H1 (cell line): Measurements from ENCODE around the gene TEKTIP1. TPM values are rescaled to one million over a fixed set of nuclear protein-coding genes. Genes with fewer than 3 reads are reported as not detected.
A peak's percentile ranks its signal among the peaks of the same experiment; 100 is the strongest.

Experiments used
- CTCF ChIA-PET: fragments of 300-600 bp; sonication (Branson Sonifier 250); formaldehyde crosslinking; loops from one replicate; lab custom pipeline; 2021; ENCODE audit not compliant: partially characterized antibody; lab: Charles Lee
- POLR2A ChIA-PET: fragments of 300-600 bp; sonication (Branson Sonifier 250); formaldehyde crosslinking; loops from one replicate; lab custom pipeline; 2021; ENCODE audit warnings: inconsistent platforms; ENCODE audit not compliant: partially characterized antibody; lab: Charles Lee
- DNase-seq, 2 experiments: peaks; one replicate each; pipeline versions ENCODE4 v3.0.0 to v3.0.0-alpha.2; 2010 to 2022; ENCODE audit warnings: low spot score in 2 of 2, low read depth in 1 of 2, mixed read lengths in 1 of 2
- FAIRE-seq: peaks from 2 replicates; lab custom pipeline; 2011; peaks lifted over from hg19 to GRCh38; lab: Jason Lieb, UNC
- H2AFZ ChIP-seq: 2 replicates; pipeline ENCODE4 v1.8.1; 2012; ENCODE audit warnings: low read length, inconsistent platforms
- H2AK5ac ChIP-seq: 2 replicates; pipeline ENCODE4 v1.6.1; 2013; ENCODE audit warnings: low read depth, low read length
- H2BK120ac ChIP-seq: replicated peaks from 2 replicates; pipeline ENCODE3; 2013; ENCODE audit warnings: low read depth, low read length, inconsistent platforms
- H2BK12ac ChIP-seq: 2 replicates; pipeline ENCODE4 v1.6.1; 2013; ENCODE audit warnings: low read depth, low read length
- H2BK15ac ChIP-seq: 2 replicates; pipeline ENCODE4 v1.6.1; 2013; ENCODE audit warnings: low read length
- H2BK20ac ChIP-seq: 2 replicates; pipeline ENCODE4 v1.6.1; 2013; ENCODE audit warnings: low read length
- H2BK5ac ChIP-seq: 2 replicates; pipeline ENCODE4 v1.6.1; 2013; ENCODE audit warnings: low read depth, low read length
- H3K14ac ChIP-seq: 2 replicates; pipeline ENCODE4 v1.6.1; 2013; ENCODE audit warnings: inconsistent platforms; ENCODE audit not compliant: insufficient read length
- H3K18ac ChIP-seq: 2 replicates; pipeline ENCODE4 v1.6.1; 2013; ENCODE audit warnings: low read length; ENCODE audit errors: extremely low read depth
- H3K23ac ChIP-seq: 2 replicates; pipeline ENCODE4 v1.6.1; 2013; ENCODE audit warnings: inconsistent platforms; ENCODE audit not compliant: insufficient read length
- H3K23me2 ChIP-seq: 2 replicates; pipeline ENCODE4 v1.6.1; 2013; ENCODE audit warnings: low read depth, low read length
- H3K27ac ChIP-seq: 2 replicates; pipeline ENCODE4 v1.6.1; 2011; ENCODE audit warnings: low read depth, low read length, inconsistent platforms
- H3K27me3 ChIP-seq, 4 experiments: replicated peaks in 1 of 4; 1 replicate in 1 of 4; 2 replicates in 3 of 4; pipeline versions ENCODE4 v1.6.1 to v1.8.1; 2011 to 2013; ENCODE audit warnings: low read length in 3 of 4, mild to moderate bottlenecking in 3 of 4, inconsistent platforms in 2 of 4, mixed read lengths in 2 of 4, moderate library complexity in 1 of 4; ENCODE audit not compliant: control insufficient read depth in 3 of 4, insufficient read depth in 3 of 4; ENCODE audit errors: extremely low read depth in 1 of 4
- H3K36me3 ChIP-seq, 4 experiments: 2 replicates each; pipeline versions ENCODE4 v1.6.1 to v1.8.1; 2011 to 2013; ENCODE audit warnings: mild to moderate bottlenecking in 4 of 4, low read length in 3 of 4, moderate library complexity in 2 of 4, control low read depth in 1 of 4, inconsistent platforms in 1 of 4; ENCODE audit not compliant: insufficient read depth in 4 of 4, control insufficient read depth in 2 of 4
- H3K4ac ChIP-seq: replicated peaks from 2 replicates; pipeline ENCODE3; 2013; ENCODE audit warnings: low read length, low read depth, mixed read lengths, inconsistent platforms; ENCODE audit not compliant: insufficient read length
- H3K4me1 ChIP-seq, 4 experiments: replicated peaks in 1 of 4; 1 replicate in 1 of 4; 2 replicates in 3 of 4; pipeline versions ENCODE4 v1.6.1 to v1.8.1; 2011 to 2013; ENCODE audit warnings: low read length in 3 of 4, inconsistent platforms in 2 of 4, mixed read lengths in 1 of 4; ENCODE audit not compliant: insufficient read depth in 4 of 4, control insufficient read depth in 3 of 4
- H3K4me2 ChIP-seq, 2 experiments: 2 replicates each; pipeline versions ENCODE4 v1.6.1 to v1.8.1; 2011 to 2013; ENCODE audit warnings: low read depth in 2 of 2, low read length in 2 of 2, control low read depth in 1 of 2, inconsistent platforms in 1 of 2, mild to moderate bottlenecking in 1 of 2; ENCODE audit not compliant: insufficient read depth in 1 of 2
- H3K4me3 ChIP-seq, 4 experiments: fragments of 200-600, 300-600 bp in 1 of 4; sonication (generic), shearing (Covaris generic), sonication (Bioruptor Twin) in 1 of 4; 2 replicates each; pipeline versions ENCODE4 v1.5.1 to v1.8.1; 2011 to 2016; ENCODE audit warnings: low read length in 4 of 4, low read depth in 3 of 4, control low read depth in 2 of 4, inconsistent platforms in 2 of 4, mild to moderate bottlenecking in 2 of 4, mixed read lengths in 1 of 4, moderate library complexity in 1 of 4; ENCODE audit not compliant: insufficient read depth in 2 of 4; ENCODE audit errors: extremely low read depth in 1 of 4
- H3K56ac ChIP-seq: replicated peaks from 2 replicates; pipeline ENCODE3; 2013; ENCODE audit warnings: low read depth, mild to moderate bottlenecking, mixed read lengths, low read length, inconsistent platforms; ENCODE audit not compliant: insufficient read length
- H3K79me1 ChIP-seq: 2 replicates; pipeline ENCODE4 v1.6.1; 2013; ENCODE audit warnings: low read depth, low read length, control low read depth
- H3K79me2 ChIP-seq, 2 experiments: 2 replicates each; pipeline versions ENCODE4 v1.6.1 to v1.8.1; 2012 to 2013; ENCODE audit warnings: low read length in 2 of 2, mild to moderate bottlenecking in 2 of 2, inconsistent platforms in 1 of 2; ENCODE audit not compliant: insufficient read depth in 2 of 2, control insufficient read depth in 1 of 2
- H3K9ac ChIP-seq, 4 experiments: replicated peaks in 1 of 4; 1 replicate in 1 of 4; 2 replicates in 3 of 4; pipeline versions ENCODE4 v1.6.1 to v1.8.1; 2011 to 2013; ENCODE audit warnings: low read depth in 3 of 4, low read length in 3 of 4, control low read depth in 2 of 4, mild to moderate bottlenecking in 2 of 4, moderate library complexity in 2 of 4, inconsistent platforms in 1 of 4; ENCODE audit errors: extremely low read depth in 1 of 4
- H3K9me3 ChIP-seq, 2 experiments: 2 replicates each; pipeline versions ENCODE4 v1.6.1 to v1.8.1; 2012 to 2013; ENCODE audit warnings: mild to moderate bottlenecking in 2 of 2, moderate library complexity in 2 of 2, control low read depth in 1 of 2, inconsistent platforms in 1 of 2, low read depth in 1 of 2, low read length in 1 of 2, mixed read lengths in 1 of 2; ENCODE audit not compliant: insufficient read depth in 2 of 2
- H4K20me1 ChIP-seq, 2 experiments: replicated peaks in 1 of 2; 2 replicates each; pipeline versions ENCODE3 to v1.8.1; 2011 to 2013; ENCODE audit warnings: inconsistent platforms in 2 of 2, low read length in 2 of 2, mild to moderate bottlenecking in 1 of 2; ENCODE audit not compliant: insufficient read depth in 2 of 2, control insufficient read depth in 1 of 2
- H4K5ac ChIP-seq: 2 replicates; pipeline ENCODE4 v1.6.1; 2013; ENCODE audit warnings: low read length, low read depth, mixed read lengths, inconsistent platforms; ENCODE audit not compliant: insufficient read length
- H4K8ac ChIP-seq: 2 replicates; pipeline ENCODE4 v1.8.0; 2013; ENCODE audit warnings: mild to moderate bottlenecking, moderate library complexity, low read length, inconsistent platforms; ENCODE audit not compliant: insufficient read depth; ENCODE audit errors: extremely low read depth
- H4K91ac ChIP-seq: replicated peaks from 2 replicates; pipeline ENCODE3; 2013; ENCODE audit warnings: low read length, mixed read lengths, inconsistent platforms; ENCODE audit not compliant: insufficient read length
- BCL11A ChIP-seq, 2 experiments: IDR thresholded peaks; one replicate each; pipeline ENCODE4 v1.6.1; 2011; ENCODE audit warnings: low read depth in 2 of 2, low read length in 2 of 2, mild to moderate bottlenecking in 2 of 2
- CEBPB ChIP-seq: IDR thresholded peaks from 2 replicates; pipeline ENCODE4 v1.6.1; 2012; ENCODE audit warnings: low read depth, low read length
- EZH2 ChIP-seq: fragments of 200-600 bp; sonication (generic); IDR thresholded peaks from 2 replicates; pipeline ENCODE4 v1.7.1; 2012; ENCODE audit warnings: low read depth, mild to moderate bottlenecking, moderate library complexity, low read length, inconsistent platforms; ENCODE audit not compliant: severe bottlenecking
- SRF ChIP-seq: IDR thresholded peaks from 2 replicates; pipeline ENCODE4 v1.6.1; 2011; ENCODE audit warnings: mild to moderate bottlenecking, low read depth, low read length, moderate library complexity
- WGBS, 2 experiments: shearing (Covaris generic) in 1 of 2; methylation state at CpG; one replicate each; pipeline versions ENCODE4 v1.1.6 to v1.1.7; 2013 to 2015; ENCODE audit warnings: low lambda C conversion rate in 2 of 2, mixed read lengths in 2 of 2, inconsistent platforms in 1 of 2, low coverage in 1 of 2, missing lambda C conversion rate in 1 of 2; ENCODE audit not compliant: insufficient replicate concordance in 2 of 2, insufficient coverage in 1 of 2, insufficient read length in 1 of 2; ENCODE audit errors: extremely low coverage in 1 of 2, missing lambda C conversion rate in 1 of 2; 5-methylcytosine and 5-hydroxymethylcytosine counted together
- polyA plus RNA-seq, 7 experiments: library from polyadenylated mRNA; depleted of rRNA in 3 of 7; stranded (reverse) in 5 of 7; unstranded in 2 of 7; fragments of >200 nt in 5 of 7; fragments of 200-250 nt in 2 of 7; gene quantifications; 1 replicate in 5 of 7; 2 replicates in 1 of 7; 4 replicates in 1 of 7; pipeline versions ENCODE4 v1.2.1 to v1.2.3, GENCODE V29; 2011 to 2013; ENCODE audit warnings: missing spikeins in 2 of 7, mixed read lengths in 2 of 7
- total RNA-seq: library from RNA; stranded (reverse); fragmentation: NEBNext Ultra II Directional; extraction: Animal tissue kit (Norgen Biotek cat#: 25700); gene quantifications from 2 replicates; pipeline ENCODE4 v1.2.1, GENCODE V29; 2021
- TF ChIP-seq, protein P1 (sequence below): IDR thresholded peaks from 2 replicates; pipeline ENCODE4 v1.6.1; 2011; ENCODE audit warnings: low read depth, mild to moderate bottlenecking, low read length; ENCODE audit not compliant: insufficient read depth

The TEKTIP1 gene
- total and polyA plus RNA-seq, 2 of the 8 experiments (the other 6 are each of a cell fraction or from before 2014, with no cell fraction given): 1.1 TPM; not detected in 1

DNA sequence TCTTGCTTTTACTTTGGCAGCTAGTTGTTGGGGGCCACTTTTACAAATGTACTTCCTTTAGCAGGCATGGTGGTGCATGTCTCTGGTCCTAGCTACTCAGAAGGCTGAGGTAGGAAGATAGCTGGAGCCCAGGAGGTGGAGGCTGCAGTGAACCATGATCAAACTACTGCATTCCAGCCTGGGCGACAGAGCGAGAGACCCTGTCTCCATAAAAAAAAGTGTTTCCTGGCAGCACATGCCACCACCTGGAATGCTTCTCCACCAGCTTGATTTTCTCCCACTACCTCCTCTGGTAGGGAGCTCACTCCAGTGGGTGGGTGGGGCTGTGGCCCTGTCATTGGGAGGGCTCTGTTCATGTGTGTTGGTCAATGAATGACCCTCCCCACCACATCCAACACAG lies 20.3 kb upstream of the TEKTIP1 start:
- no peaks in the 10 kb centered on the region for H3K27me3 ChIP-seq
- H3K23ac ChIP-seq: no peak overlapping the region
- peak overlapping the region; percentile 86; the same call in 1 of the 2 replicates for H2BK5ac ChIP-seq
- no peak overlapping the region for H2BK120ac ChIP-seq
- H3K27ac ChIP-seq: peak overlapping the region; percentile 13; the same call in 1 of the 2 replicates
- H4K20me1 ChIP-seq: peaks cover 0 to 14% of the 10 kb centered on the region in 2 experiments
- H3K14ac ChIP-seq: no peak overlapping the region
- H4K5ac ChIP-seq: no peak overlapping the region
- peaks cover 10% of the 10 kb centered on the region for H3K79me1 ChIP-seq
- peak overlapping the region in 2 of 4 experiments; percentile 14 to 19; a peak in 3 of 8 replicates for H3K4me3 ChIP-seq
- H3K18ac ChIP-seq: peak overlapping the region; percentile 76
- 0 out of 2 replicates have a peak overlapping the region, but pooled peaks have one; percentile 23 for H2BK15ac ChIP-seq
- no peak for DNase-seq
- H3K9me3 ChIP-seq: no peaks in the 10 kb centered on the region
- H2BK20ac ChIP-seq: peak overlapping the region; percentile 17
- H3K79me2 ChIP-seq: peaks cover 0 to 61% of the 10 kb centered on the region in 2 experiments; a peak in 3 of 4 replicates
- peak overlapping the region; percentile 78 for H4K91ac ChIP-seq
- TF ChIP-seq EZH2 (no peak), CEBPB (no peak), BCL11A (IDR thresholded peaks at IDR 0.05; ENCODE audit: low read depth in 2 of 2, low read length in 2 of 2) (no peak), SRF (no peak)
- TF ChIP-seq, protein P1, sequence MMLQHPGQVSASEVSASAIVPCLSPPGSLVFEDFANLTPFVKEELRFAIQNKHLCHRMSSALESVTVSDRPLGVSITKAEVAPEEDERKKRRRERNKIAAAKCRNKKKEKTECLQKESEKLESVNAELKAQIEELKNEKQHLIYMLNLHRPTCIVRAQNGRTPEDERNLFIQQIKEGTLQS: no peak
- TF ChIP-seq, all 59 proteins: peak for 0
- Histone ChIP-seq H3K9ac (no peak overlapping the region; a peak in 1 of 7 replicates), H3K23me2 (no peaks in the 10 kb centered on the region), H2BK12ac (peak overlapping the region; percentile 97; the same call in 1 of the 2 replicates), H3K36me3 (no peaks in the 10 kb centered on the region), H3K4me1 (peaks cover 0 to 29% (median 20%) of the 10 kb centered on the region in 4 experiments; a peak in 6 of 7 replicates), H3K4ac (no peak overlapping the region), H3K56ac (no peak overlapping the region), H3K4me2 (peak overlapping the region; percentile 5 to 60), H2AK5ac (peak overlapping the region; percentile 87; the same call in 1 of the 2 replicates), H4K8ac (no peak overlapping the region), H2AFZ (no peak overlapping the region)
- 85% methylated on average over 2 of the region's 2 CpGs; no CpG with 5 or more reads in 1 of the 2 experiments for WGBS, 2 experiments
- ChIA-PET POLR2A (interaction anchor here (1.1 to 1.5 kb wide), 3 partner anchors 17 to 20 kb away, joined by 3 to 5 read pairs (median 4); partner anchors contain the start of genes DOHH and TEKTIP1), CTCF (interaction anchor here (1.0 to 5.4 kb wide), 5 partner anchors 9 to 138 kb away, joined by 3 to 28 read pairs (median 3); no protein-coding TSS in a partner anchor)
- no peak for FAIRE-seq
